GM21526 (cell line): Measurements from ENCODE around the gene HOXA3.

Experiments
- ATAC-seq: cut with Tn5 transposase; IDR thresholded peaks from one replicate; pipeline ENCODE4 v1.9.1; 2021; ENCODE audit warnings: moderate library complexity; ENCODE audit not compliant: unreplicated experiment, low FRiP score

HOXA3 gene

GRCh38 chr7:27168265-27168947, 16.0 kb upstream of the HOXA3 start:
- ATAC-seq, result no peak

DNA sequence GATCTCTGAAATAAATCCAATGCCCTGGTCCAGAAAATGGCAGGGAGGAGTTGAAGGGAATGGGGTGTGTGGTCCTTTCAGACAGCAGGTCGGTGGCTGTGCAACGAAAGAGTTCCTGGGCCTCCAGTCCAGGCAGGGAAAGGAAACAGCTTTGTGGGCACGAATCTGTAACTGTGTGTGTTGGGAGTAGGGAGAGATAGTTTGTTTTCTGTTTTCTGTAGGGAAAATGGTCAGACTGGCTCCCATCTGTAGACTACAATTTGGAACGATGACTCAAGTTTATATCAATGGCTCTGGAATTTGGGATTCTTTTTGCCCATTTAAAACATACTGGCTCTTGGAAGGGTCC, 15.5 kb upstream of the HOXA3 start:
- ATAC-seq, result no peak

GRCh38 chr7:27166531-27167505, 14.4 kb upstream of the HOXA3 start:
- ATAC-seq, result no peak

GRCh38 chr7:27165996-27166530, 13.7 kb upstream of the HOXA3 start:
- no peak for ATAC-seq

DNA sequence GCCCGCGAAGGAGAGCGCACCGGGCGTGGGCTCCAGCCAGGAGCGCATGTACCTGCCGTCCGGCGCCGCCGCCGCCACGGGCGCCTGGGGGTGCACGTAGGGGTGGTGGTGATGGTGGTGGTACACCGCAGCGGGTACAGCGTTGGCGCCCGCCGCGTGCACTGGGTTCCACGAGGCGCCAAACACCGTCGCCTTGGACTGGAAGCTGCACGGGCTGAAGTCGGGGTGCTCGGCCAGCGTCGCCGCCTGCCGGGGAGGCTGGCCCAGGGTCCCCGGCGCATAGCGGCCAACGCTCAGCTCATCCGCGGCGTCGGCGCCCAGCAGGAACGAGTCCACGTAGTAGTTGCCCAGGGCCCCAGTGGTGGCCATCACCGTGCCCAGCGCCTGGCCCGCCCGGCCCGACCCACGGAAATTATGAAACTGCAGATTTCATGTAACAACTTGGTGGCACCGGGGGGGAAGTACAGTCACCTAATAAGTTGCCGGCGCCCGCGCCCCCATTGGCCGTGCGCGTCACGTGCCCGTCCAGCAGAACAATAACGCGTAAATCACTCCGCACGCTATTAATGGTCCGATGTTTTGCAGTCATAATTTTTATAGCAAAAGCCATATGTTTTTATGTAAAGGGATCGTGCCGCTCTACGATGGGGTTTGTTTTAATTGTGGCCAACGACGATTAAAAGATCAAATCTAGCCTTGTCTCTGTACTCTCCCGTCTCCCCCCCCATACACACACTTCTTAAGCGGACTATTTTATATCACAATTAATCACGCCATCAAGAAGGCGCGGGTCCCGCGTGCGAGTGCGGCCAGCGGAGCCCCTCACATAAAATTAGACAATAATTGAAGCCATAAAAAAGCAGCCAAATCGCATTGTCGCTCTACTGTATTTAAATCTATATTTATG, 13.0 kb upstream of the HOXA3 start, which contains the start of gene HOXA9:
TSS of gene HOXA9 (minus strand) at position 449 of the 907 bp plus-strand sequence. CDS start at position 369, 80 bp downstream.
- ATAC-seq, result no peak

GRCh38 chr7:27164367-27165088, 12.1 kb upstream of the HOXA3 start:
- no peak for ATAC-seq

DNA sequence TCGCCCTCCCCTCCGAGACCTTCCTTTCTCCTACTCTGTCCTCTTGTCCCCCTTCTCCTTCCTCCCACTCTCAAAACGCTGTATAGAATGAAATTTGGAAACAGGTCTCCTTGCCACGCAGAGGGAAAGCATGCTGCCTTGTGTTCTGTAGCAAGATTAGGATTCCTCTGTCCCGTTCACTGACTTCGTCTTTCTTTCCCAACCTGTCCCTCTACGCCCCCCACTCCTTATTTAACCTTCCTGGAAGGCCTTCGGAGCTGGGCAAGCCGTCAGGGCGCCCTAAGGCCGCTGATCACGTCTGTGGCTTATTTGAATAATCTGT, 11.6 kb upstream of the HOXA3 start:
- no peak for ATAC-seq

DNA sequence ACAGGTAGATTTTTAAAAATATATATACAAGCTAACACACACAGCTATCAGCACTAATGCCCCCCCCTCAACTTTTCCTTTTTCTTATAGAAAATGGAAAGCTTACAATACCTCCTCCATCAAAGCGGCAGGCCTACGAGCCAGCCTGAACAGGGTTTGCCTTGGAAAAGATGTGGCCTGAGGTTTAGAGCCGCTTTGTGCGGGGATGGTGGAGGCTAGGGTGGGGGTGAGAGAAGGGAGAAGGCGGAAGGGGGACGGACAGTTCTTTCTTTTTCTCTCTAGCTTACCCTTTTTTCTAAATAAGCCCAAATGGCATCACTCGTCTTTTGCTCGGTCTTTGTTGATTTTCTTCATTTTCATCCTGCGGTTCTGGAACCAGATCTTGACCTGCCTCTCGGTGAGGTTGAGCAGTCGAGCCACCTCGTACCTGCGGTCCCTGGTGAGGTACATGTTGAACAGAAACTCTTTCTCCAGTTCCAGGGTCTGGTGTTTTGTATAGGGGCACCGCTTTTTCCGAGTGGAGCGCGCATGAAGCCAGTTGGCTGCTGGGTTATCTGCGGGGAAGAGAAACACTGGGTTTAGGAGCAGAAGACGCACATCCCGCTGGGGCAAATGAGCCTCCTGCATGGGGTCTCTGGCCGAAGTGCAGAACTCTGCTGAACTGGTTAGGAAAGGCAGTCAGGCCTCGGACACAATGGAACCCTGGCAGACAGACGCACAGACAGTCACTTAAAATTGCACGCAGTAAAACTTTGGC, 11.1 kb upstream of the HOXA3 start:
- no peak for ATAC-seq

GRCh38 chr7:27162561-27163287, 10.3 kb upstream of the HOXA3 start:
- no peak for ATAC-seq

- ATAC-seq, result no peak
Observed at GRCh38 chr7:27161721-27162560, 9.6 kb upstream of the HOXA3 start.

- ATAC-seq, result no peak
Observed at GRCh38 chr7:27161214-27161720, 8.9 kb upstream of the HOXA3 start.

DNA sequence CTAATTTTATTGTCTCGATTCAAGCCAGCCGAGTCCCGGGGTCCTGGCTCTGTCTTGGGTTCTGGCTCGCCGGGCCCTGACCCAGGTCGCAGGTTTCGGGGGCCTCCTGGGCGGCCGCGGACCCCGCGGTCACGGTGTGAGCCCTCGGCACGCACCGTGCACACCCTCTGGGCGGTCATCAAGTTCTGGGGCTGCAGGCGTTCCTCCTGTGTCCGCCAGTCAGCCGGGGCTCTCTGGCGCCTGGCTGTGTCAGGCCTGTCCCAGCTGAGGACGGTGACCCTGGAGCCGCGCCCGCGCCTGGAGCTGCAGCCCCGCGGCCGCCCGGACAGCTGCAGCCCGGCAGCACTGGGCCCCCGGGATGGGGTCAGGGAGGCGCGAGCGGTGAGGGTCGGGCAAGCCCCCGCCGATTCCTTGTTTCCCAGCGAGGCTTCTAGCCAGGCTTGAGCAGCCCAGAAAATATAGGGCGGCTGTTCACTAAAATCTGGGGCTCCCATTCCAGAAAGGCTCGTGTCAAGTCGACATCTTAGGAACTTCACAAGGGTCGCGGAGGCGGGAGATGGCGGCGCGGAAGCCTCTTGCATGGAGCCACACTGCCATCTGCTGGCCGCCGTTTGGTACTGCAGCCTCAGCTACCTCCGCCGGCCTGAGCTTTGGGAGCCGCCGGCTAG, 8.3 kb upstream of the HOXA3 start:
- ATAC-seq, result peak; percentile 68

DNA sequence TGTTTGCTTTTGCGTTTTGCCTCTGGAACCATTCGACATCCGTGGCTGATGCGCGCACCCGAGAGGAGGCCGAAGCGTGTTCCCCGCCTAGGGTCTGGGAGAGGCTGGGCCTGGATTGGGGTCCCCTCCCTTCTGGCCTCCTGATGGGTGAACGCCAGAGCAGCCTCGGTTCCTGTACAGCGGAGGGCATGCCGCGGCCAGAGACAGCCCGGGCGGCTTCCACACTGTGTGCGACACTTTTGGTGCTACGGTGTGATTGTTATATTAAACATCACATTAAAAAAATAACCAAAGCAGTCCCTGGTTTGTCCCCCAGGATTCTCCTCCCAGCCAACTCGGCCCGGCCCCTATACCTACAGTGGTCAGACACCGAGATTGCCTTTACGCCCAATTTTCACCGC, 7.8 kb upstream of the HOXA3 start:
- ATAC-seq, result no peak

DNA sequence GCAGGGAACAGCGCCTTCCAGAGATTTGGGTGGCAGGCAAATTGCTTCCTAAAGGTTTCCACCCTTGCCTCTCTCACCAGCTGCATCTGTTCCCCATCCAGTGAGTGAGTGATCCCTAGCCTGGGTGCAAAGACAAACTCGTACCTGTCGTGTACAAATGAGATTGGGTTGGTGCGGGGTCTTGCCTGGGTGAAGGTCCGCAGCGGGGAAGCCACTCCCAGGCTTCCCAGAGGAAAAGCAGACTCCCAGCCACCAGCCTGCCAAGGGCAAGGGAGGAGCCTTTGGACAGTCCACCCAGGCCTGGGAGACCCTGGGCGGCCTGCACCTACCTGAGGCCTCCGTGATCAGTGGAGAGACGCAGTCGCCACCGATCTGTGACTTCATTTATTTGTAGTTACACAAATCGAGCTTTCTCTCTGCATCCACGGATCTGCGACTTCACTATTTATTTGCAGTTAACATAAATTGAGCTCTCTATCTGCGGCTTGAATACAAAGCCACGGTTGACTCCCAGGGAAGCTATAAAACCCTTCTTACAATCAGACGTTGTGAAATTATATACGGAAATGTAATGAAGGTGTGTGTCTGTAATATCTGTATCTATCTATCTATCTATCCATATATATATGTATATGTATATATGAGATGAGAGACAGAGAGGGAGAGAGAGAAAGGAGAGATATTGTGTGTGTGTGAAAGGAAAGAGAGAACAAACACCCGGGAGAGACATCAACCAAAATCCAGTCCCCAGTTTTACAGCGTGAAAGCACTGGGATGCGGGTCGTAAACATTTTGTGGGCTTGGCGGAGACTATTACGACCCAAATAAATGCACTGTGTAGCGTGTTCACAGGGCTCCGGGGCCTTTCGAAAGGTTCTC, 7.1 kb upstream of the HOXA3 start:
- ATAC-seq, result no peak

- ATAC-seq, result no peak
Observed at GRCh38 chr7:27158436-27159265, 6.3 kb upstream of the HOXA3 start.
